Measurements from ENCODE around the gene KCTD11.
"Not testable (repeated sequence)": the region's sequence is repeated elsewhere in the genome, so short reads cannot be mapped to it uniquely, and the experiment has no call there.

KCTD11 gene

DNA sequence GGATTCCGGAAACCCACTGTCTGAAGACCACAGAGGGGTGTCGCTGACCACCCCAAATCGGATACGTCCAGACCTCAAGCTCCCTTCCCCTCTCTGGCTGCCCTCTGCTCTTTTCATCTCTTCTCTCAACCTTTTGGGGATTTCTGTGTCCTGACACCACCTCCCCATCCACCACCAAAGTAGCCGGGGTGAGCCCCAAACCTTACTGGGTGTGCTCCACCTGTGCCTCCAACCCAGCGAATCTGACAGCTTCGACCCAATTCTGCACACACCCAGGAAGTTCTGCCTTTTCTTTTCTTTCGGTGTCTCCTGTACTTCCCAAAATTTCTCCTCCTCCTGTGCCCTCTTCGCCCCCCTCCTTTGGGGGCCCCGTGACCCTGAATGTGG, 534 bp downstream of the KCTD11 start:
- H3K27ac ChIP-seq (ENCODE audit: low read depth, low read length): peak overlapping the region; percentile 94; the same call in 1 of the 2 replicates
- WGBS: 43% methylated on average over 10 of the region's 10 CpGs
- no peaks in the 10 kb centered on the region for H3K36me3 ChIP-seq (ENCODE audit: insufficient read depth, low read length)
- no peaks in the 10 kb centered on the region for H3K9me3 ChIP-seq (ENCODE audit: insufficient read depth, low read depth, low read length)
- peak overlapping the region; percentile 88; the same call in 1 of the 2 replicates for H3K9ac ChIP-seq (ENCODE audit: low read depth, low read length)
- 0 out of 2 replicates have a peak, but pooled peaks cover 3% of the 10 kb centered on the region for H3K27me3 ChIP-seq (ENCODE audit: insufficient read depth, low read length)
- peaks cover 12% of the 10 kb centered on the region for H3K4me1 ChIP-seq (ENCODE audit: insufficient read depth, low read length)
- H3K4me3 ChIP-seq (ENCODE audit: low read length): peak overlapping the region; percentile 91

DNA sequence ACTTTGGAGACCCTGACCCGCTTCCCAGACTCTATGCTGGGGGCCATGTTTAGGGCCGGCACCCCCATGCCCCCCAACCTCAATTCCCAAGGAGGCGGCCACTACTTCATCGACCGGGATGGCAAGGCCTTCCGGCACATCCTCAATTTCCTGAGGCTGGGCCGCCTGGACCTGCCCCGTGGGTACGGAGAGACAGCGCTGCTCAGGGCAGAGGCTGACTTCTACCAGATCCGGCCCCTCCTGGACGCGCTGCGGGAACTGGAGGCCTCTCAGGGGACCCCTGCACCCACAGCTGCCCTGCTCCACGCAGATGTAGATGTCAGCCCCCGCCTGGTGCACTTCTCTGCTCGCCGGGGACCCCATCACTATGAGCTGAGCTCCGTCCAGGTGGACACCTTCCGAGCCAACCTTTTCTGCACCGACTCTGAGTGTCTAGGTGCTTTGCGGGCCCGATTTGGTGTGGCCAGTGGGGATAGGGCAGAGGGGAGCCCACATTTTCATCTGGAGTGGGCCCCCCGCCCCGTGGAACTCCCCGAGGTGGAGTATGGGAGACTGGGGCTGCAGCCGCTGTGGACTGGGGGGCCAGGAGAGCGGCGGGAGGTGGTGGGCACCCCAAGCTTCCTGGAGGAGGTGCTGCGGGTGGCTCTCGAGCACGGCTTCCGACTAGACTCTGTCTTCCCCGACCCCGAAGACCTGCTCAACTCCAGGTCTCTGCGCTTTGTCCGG, 1.1 kb downstream of the KCTD11 start:
- 94% methylated on average over 37 of the region's 37 CpGs for WGBS
- Histone ChIP-seq H3K27ac (ENCODE audit: low read depth, low read length) (no peak overlapping the region), H3K4me3 (ENCODE audit: low read length) (peak overlapping the region; percentile 91)

DNA sequence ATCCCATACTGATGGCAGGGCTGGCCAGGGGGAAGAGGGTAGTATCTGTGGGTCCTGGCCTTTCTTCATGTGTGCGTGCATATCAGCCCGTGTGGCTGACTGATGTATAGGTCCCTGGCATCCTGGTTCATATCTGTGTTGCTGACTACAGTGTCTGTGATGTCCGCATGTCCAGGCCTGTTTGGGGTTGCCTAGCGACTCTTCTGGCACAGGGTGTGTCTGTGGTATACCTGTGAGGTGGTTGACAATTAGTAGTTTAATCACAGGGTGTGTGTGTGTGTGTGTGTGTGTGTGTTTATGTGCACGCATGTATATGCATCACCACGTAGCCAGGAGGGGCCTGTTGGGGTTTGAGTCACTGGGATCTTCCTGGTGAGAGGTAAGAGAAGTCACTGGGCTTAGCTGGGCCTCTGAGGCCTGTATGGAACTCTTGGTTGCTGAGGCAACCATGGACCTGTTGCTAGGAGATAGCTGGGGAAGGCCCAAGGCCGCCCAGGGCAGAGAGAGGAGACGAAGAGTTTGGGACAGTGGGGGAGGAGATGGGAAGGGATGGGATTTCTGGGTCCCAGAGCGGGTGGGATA, 2.4 kb downstream of the KCTD11 start:
- no peak overlapping the region for H3K27ac ChIP-seq (ENCODE audit: low read depth, low read length)
- 0 out of 2 replicates have a peak, but pooled peaks cover 3% of the 10 kb centered on the region for H3K27me3 ChIP-seq (ENCODE audit: insufficient read depth, low read length)
- peaks cover 10% of the 10 kb centered on the region for H3K4me1 ChIP-seq (ENCODE audit: insufficient read depth, low read length)
- H3K9me3 ChIP-seq (ENCODE audit: insufficient read depth, low read depth, low read length): no peaks in the 10 kb centered on the region
- 78% methylated on average over 9 of the region's 9 CpGs for whole genome bisulfite sequencing
- no peak overlapping the region for H3K9ac ChIP-seq (ENCODE audit: low read depth, low read length)
- H3K36me3 ChIP-seq (ENCODE audit: insufficient read depth, low read length): no peaks in the 10 kb centered on the region
- no peak overlapping the region for H3K4me3 ChIP-seq (ENCODE audit: low read length)

More for the DNA sequence above, 1.1 kb downstream of the KCTD11 start:
- 0 out of 2 replicates have a peak, but pooled peaks cover 3% of the 10 kb centered on the region for H3K27me3 ChIP-seq (ENCODE audit: insufficient read depth, low read length)
- H3K9ac ChIP-seq (ENCODE audit: low read depth, low read length): no peak overlapping the region
- peaks cover 12% of the 10 kb centered on the region for H3K4me1 ChIP-seq (ENCODE audit: insufficient read depth, low read length)
- H3K9me3 ChIP-seq (ENCODE audit: insufficient read depth, low read depth, low read length): no peaks in the 10 kb centered on the region
- H3K36me3 ChIP-seq (ENCODE audit: insufficient read depth, low read length): no peaks in the 10 kb centered on the region

DNA sequence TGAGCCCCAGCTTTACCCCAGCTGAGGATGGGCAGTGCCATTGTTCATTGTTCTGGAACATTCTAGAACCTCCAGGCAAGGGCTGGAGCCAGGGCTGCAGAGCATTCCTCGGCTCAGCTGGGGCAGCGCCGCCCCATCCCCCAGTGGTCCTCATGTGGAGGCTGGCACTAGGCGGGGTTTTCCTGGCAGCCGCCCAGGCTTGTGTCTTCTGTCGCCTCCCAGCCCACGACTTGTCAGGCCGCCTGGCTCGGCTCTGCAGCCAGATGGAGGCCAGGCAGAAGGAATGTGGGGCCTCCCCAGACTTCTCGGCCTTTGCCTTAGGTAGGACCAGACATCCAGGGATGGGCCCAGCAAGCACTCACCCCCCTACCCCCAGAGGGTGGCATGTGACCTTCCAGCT, 3.1 kb downstream of the KCTD11 start, which contains the start of gene TMEM95:
TMEM95 (plus strand) TSS at position 104 of the 400 bp plus-strand sequence; CDS start at position 153, 49 bp downstream.
- 79% methylated on average over 10 of the region's 10 CpGs for WGBS
- Histone ChIP-seq H3K4me1 (ENCODE audit: insufficient read depth, low read length) (peaks cover 3% of the 10 kb centered on the region; the same call in 1 of the 2 replicates), H3K27me3 (ENCODE audit: insufficient read depth, low read length) (0 out of 2 replicates have a peak, but pooled peaks cover 3% of the 10 kb centered on the region), H3K9ac (ENCODE audit: low read depth, low read length) (no peak within 1 kb of the TSS), H3K36me3 (ENCODE audit: insufficient read depth, low read length) (no peaks in the 10 kb centered on the region), H3K9me3 (ENCODE audit: insufficient read depth, low read depth, low read length) (no peaks in the 10 kb centered on the region), H3K27ac (ENCODE audit: low read depth, low read length) (no peak within 1 kb of the TSS), H3K4me3 (ENCODE audit: low read length) (no peak within 1 kb of the TSS)

DNA sequence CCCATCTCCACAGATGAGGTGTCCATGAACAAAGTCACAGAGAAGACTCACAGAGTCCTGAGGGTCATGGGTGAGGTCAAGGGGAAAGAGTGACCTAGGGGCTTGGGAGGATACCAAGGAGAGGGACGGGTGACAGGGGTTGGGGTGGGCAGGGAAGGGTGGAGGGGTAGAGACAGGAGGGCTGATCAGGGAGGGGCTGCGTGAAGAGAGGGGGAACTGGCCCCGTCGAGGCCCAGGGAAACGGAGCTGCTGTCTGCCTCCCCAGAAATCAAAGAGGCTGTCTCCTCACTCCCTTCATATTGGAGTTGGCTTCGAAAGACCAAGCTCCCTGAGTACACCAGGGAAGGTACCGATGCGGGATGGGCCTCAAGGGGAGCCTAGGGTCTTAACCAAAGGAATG, 3.6 kb downstream of the KCTD11 start:
- Histone ChIP-seq H3K4me3 (ENCODE audit: low read length) (no peak overlapping the region), H3K9me3 (ENCODE audit: insufficient read depth, low read depth, low read length) (no peaks in the 10 kb centered on the region), H3K4me1 (ENCODE audit: insufficient read depth, low read length) (peaks cover 3% of the 10 kb centered on the region; the same call in 1 of the 2 replicates), H3K27me3 (ENCODE audit: insufficient read depth, low read length) (0 out of 2 replicates have a peak, but pooled peaks cover 3% of the 10 kb centered on the region), H3K9ac (ENCODE audit: low read depth, low read length) (no peak overlapping the region), H3K36me3 (ENCODE audit: insufficient read depth, low read length) (no peaks in the 10 kb centered on the region), H3K27ac (ENCODE audit: low read depth, low read length) (no peak overlapping the region)
- WGBS: 78% methylated on average over 8 of the region's 8 CpGs

DNA sequence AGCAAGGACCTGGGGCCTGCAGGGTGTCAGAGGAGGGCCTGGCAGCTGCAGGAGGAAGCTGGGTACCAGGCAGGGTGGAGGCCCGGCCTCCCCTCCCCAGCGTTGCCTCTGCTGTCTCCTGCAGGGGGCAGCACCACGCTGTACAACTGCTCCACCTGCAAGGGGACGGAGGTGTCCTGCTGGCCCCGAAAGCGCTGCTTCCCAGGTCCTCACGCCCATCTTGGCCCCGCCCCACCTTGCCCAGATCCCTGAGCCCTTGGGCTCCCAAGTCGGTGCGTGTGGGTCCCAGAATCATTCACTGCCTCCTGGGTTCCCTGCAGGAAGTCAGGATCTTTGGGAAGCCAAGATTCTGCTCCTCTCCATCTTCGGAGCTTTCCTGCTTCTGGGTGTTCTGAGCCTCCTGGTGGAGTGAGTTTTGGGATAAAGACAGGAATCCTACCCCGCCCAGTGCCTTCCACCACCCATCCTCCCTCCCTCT, 4.1 kb downstream of the KCTD11 start:
- no peak overlapping the region for H3K9ac ChIP-seq (ENCODE audit: low read depth, low read length)
- H3K4me3 ChIP-seq (ENCODE audit: low read length): peak overlapping the region; percentile 28; the same call in 1 of the 2 replicates
- peaks cover 3% of the 10 kb centered on the region; the same call in 1 of the 2 replicates for H3K4me1 ChIP-seq (ENCODE audit: insufficient read depth, low read length)
- WGBS: 6% methylated on average over 11 of the region's 12 CpGs
- H3K27me3 ChIP-seq (ENCODE audit: insufficient read depth, low read length): no peaks in the 10 kb centered on the region
- no peak overlapping the region for H3K27ac ChIP-seq (ENCODE audit: low read depth, low read length)
- H3K9me3 ChIP-seq (ENCODE audit: insufficient read depth, low read depth, low read length): no peaks in the 10 kb centered on the region
- no peaks in the 10 kb centered on the region for H3K36me3 ChIP-seq (ENCODE audit: insufficient read depth, low read length)

DNA sequence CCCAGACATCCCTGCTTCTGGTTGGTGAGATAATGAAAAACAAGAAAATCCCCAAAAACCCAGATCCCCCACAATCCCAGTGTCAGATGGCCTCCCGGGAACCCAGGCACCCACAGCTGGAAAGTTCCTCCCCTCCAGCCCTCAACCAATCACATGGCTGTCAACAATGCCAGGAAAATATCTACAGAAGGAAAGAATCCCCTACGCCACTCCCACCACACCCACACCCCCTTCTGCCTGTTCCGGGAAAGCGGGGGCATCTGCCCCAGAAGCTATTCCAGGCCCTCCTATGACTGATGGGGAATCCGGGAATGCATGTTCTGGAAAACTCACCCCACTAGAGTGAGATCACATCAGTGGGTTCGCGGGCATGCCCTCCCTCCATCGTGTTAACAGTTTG, 4.8 kb downstream of the KCTD11 start:
- H3K4me1 ChIP-seq (ENCODE audit: insufficient read depth, low read length): peaks cover 3% of the 10 kb centered on the region; the same call in 1 of the 2 replicates
- H3K36me3 ChIP-seq (ENCODE audit: insufficient read depth, low read length): no peaks in the 10 kb centered on the region
- no peak overlapping the region for H3K9ac ChIP-seq (ENCODE audit: low read depth, low read length)
- H3K4me3 ChIP-seq (ENCODE audit: low read length): no peak overlapping the region
- 88% methylated on average over 8 of the region's 8 CpGs for WGBS
- H3K9me3 ChIP-seq (ENCODE audit: insufficient read depth, low read depth, low read length): no peaks in the 10 kb centered on the region
- H3K27ac ChIP-seq (ENCODE audit: low read depth, low read length): no peak overlapping the region
- H3K27me3 ChIP-seq (ENCODE audit: insufficient read depth, low read length): no peaks in the 10 kb centered on the region

DNA sequence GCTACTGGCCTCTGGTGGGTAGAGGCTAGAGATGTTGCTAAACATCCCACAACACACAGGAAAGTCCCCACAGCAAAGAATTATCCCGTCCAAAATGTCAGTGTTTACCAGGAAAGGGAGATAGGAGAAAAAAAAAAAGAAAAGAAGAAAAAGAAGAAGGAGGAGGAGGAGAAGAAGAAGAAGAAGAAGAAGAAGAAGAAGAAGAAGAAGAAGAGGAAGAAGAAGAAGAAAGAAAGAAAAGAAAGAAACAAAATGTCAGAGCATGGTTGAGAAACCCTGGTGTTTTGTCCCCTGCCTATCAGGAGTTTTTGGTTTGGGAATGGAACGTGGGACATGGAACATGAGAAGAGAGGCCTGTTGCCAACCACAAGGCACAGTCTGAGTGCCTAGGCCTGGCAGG, 5.4 kb downstream of the KCTD11 start:
- Histone ChIP-seq H3K36me3 (ENCODE audit: insufficient read depth, low read length) (no peaks in the 10 kb centered on the region), H3K9me3 (ENCODE audit: insufficient read depth, low read depth, low read length) (no peaks in the 10 kb centered on the region), H3K27me3 (ENCODE audit: insufficient read depth, low read length) (no peaks in the 10 kb centered on the region), H3K9ac (ENCODE audit: low read depth, low read length) (no peak overlapping the region), H3K4me1 (ENCODE audit: insufficient read depth, low read length) (peaks cover 3% of the 10 kb centered on the region; the same call in 1 of the 2 replicates), H3K27ac (ENCODE audit: low read depth, low read length) (no peak overlapping the region), H3K4me3 (ENCODE audit: low read length) (no peak overlapping the region)
- 86% methylated on average over 2 of the region's 2 CpGs for WGBS

DNA sequence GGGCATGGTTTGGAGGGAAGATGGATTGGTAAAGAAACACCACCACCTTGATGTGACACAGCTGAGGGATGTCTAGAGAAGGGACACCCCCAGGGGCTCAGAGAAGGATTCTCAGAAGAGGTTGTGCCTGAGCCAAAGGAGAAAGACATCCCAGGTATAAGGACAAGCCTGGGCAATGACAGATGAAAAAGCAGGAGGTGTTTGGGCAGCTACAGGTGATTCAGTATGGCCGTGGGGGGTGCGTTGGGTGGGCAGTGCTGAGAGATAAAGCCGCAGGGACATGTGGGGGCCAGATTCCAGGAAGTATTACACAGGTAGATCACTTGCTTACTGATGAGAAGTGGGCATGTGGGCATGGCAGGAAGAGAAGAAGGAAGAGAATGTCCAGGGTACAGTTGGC, 9.9 kb downstream of the KCTD11 start:
- Histone ChIP-seq H3K9ac (ENCODE audit: low read depth, low read length) (no peak overlapping the region), H3K36me3 (ENCODE audit: insufficient read depth, low read length) (no peaks in the 10 kb centered on the region), H3K4me1 (ENCODE audit: insufficient read depth, low read length) (no peaks in the 10 kb centered on the region; the same call in 1 of the 2 replicates), H3K4me3 (ENCODE audit: low read length) (no peak overlapping the region), H3K27me3 (ENCODE audit: insufficient read depth, low read length) (no peaks in the 10 kb centered on the region), H3K27ac (ENCODE audit: low read depth, low read length) (no peak overlapping the region), H3K9me3 (ENCODE audit: insufficient read depth, low read depth, low read length) (no peaks in the 10 kb centered on the region)
- WGBS: 85% methylated on average over 3 of the region's 3 CpGs

DNA sequence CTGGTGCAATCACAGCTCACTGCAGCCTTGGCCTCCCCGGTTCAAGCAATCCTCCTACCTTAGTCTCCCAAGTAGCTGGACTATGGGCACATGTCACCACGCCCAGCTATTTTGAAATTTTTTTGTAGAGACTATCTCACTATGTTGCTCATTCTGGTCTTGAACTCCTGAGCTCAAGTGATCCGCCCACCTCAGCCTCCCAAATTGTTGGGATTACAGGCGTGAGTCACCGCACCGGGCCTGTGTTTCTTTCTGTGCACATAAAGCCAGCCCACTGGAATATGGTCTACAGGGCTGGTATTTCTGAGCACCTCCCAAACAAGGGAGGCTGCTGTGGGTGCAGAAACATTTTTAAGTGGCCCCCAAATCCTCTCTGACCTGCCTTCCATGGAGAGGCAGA, 11.3 kb downstream of the KCTD11 start:
- H3K4me1 ChIP-seq (ENCODE audit: insufficient read depth, low read length): peaks cover 4% of the 10 kb centered on the region; the same call in 1 of the 2 replicates
- no peaks in the 10 kb centered on the region for H3K36me3 ChIP-seq (ENCODE audit: insufficient read depth, low read length)
- H3K4me3 ChIP-seq (ENCODE audit: low read length): no peak overlapping the region
- no peaks in the 10 kb centered on the region for H3K9me3 ChIP-seq (ENCODE audit: insufficient read depth, low read depth, low read length)
- H3K27ac ChIP-seq (ENCODE audit: low read depth, low read length): no peak overlapping the region
- H3K27me3 ChIP-seq (ENCODE audit: insufficient read depth, low read length): no peaks in the 10 kb centered on the region
- WGBS: 92% methylated on average over 6 of the region's 6 CpGs
- no peak overlapping the region for H3K9ac ChIP-seq (ENCODE audit: low read depth, low read length)

DNA sequence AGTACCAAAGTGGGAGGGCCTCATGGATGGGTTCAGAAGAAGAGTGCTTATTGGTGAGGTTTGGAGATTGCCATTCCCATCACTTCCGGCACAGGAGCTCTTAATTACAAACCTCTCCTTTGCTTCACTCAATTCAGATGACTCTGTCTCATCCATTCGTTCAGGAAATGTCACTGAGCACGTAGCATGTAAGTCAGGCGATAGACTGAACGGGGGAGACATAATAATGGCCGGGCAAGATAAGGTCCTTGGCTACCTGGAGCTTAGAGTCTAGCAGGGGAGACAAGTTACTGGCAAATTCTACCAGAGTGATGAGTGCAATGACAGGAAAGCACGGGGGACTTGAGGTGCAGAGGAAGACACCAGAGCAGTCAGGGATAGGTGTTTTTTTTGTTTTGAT, 14.0 kb downstream of the KCTD11 start:
- not testable (repeated sequence) for H3K36me3 ChIP-seq (ENCODE audit: insufficient read depth, low read length); H3K9ac ChIP-seq (ENCODE audit: low read depth, low read length); H3K27me3 ChIP-seq (ENCODE audit: insufficient read depth, low read length); H3K9me3 ChIP-seq (ENCODE audit: insufficient read depth, low read depth, low read length); H3K27ac ChIP-seq (ENCODE audit: low read depth, low read length); H3K4me1 ChIP-seq (ENCODE audit: insufficient read depth, low read length); H3K4me3 ChIP-seq (ENCODE audit: low read length)
- 95% methylated on average over 6 of the region's 7 CpGs for WGBS

Data from HUES64 (cell line).